HG02840 (cell line): ENCODE data around the gene ZNF485.
"Not testable (repeated sequence)": the region's sequence is repeated elsewhere in the genome, so short reads cannot be mapped to it uniquely, and the experiment has no call there.

ENCODE experiments used
- ATAC-seq: cut with Tn5 transposase; IDR thresholded peaks from one replicate; pipeline ENCODE4 v1.9.1; 2021; ENCODE audit warnings: mild to moderate bottlenecking, moderate library complexity, moderate number of reproducible peaks; ENCODE audit not compliant: unreplicated experiment, low FRiP score

The ZNF485 gene

DNA sequence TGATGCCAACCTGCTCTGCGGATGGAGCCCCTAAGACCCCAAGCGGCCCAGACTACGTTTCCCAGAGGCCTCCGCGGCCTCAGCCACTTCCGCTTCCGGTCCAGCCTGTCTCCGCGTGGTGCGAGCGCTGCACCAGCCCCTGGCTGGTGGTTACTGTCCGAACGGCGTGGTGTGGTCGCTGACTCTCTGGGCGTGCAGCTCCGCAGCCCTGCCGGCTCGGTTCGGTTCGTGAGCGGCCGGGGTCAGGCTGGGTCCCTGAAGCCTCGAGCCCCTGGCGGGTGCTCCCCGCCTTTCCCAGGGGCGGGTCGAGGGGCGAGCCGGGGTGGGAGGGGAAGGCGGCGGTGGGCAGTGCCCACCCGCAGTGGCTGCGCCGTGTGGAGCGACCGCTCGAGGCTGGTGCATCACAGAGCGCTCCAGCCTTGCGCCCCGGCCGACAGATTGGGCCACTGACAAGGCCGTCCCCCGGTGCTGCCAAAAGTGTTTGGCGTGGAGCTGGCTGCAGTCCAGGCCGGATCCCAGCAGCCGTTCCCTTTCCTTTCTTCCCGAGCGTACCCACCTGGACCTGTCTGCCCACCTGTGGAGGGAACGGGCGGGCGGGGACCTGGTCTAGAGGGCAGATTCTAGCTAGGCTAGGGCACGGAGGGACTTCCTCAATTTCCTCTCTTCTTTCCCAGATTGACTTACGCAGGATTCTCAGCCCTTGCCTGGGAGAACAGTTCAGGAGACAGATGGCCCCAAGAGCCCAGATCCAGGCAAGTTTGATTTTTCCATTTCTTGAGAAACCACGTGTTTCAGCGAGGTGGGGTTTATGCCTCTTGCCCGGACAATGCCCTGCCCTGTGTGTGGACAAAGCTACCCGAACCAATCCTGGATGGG, at the start of gene ZNF485:
TSS of gene ZNF485 (plus strand) at position 116 of the 876 bp plus-strand sequence. CDS start at position 729, 613 bp downstream.
- peak; percentile 95 for ATAC-seq

- ATAC-seq = no peak
Observed at GRCh38 chr10:43557214-43557613, 49.0 kb upstream of the ZNF485 start.

- no peak for ATAC-seq
Observed at GRCh38 chr10:43569681-43570080, 36.6 kb upstream of the ZNF485 start.

GRCh38 chr10:43570971-43571370, 35.3 kb upstream of the ZNF485 start:
- ATAC-seq = no peak

DNA sequence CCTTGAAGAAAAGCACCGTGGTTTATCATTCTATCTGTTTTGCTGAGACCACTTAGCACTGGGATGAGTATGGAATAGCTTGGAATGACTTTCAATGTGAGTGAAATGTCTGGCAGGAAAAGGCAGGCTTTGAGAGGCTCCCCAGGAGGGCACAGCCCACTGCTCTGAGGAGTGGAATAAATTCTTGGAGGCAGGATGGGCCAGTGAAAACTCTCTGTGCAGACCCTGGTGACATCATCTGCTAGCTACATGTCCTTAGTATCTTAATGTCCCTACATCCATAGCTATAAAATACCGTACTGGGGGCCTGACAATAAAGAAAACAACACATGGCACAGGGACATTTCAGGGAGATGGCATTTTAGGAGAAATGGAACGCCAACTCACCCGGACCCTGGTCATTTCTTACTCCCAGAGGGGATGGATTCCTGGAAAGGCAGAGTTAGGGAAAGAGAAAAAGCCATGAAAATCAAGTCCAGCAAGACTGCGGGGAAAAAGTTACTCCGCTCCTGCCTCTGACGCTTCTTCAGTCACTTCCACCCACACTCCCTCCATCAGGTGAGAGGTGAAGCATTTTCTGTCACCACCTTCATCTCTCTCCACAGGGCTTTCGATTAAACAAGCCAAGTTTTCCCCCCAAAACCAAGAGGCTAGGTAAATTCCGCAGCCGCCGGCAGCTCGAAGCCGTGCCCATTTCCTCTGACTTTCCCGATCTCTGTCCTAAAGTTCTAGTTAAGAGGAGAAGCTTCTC, 32.8 kb upstream of the ZNF485 start:
- no peak for ATAC-seq

- ATAC-seq = peak; percentile 91
Observed at GRCh38 chr10:43574001-43574892, 32.0 kb upstream of the ZNF485 start, which contains the start of gene ZNF239. Gene ZNF239, minus strand, starts transcription at chr10:43574616. Its CDS starts 16,537 bp downstream, at chr10:43558079.

DNA sequence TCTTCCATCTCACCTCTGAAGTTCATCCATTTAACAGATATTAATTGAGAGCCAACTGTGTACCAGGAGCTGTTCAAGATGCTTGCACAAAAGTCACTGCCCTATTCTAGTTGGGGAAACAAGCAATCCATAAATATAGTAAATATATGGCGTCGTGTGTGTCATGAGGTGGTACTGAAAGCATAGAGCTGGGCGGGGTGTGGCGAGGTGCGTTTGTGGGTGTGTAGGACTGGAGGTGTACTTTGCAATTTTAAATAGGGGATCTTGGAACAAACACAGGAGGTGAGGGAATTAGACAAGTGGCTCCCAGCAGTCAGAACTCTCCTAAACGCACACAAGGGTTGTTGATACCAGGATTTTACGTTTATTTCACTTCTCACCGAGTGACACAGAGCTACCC, 31.3 kb upstream of the ZNF485 start:
- no peak for ATAC-seq

GRCh38 chr10:43576062-43576461, 30.2 kb upstream of the ZNF485 start:
- no peak for ATAC-seq

DNA sequence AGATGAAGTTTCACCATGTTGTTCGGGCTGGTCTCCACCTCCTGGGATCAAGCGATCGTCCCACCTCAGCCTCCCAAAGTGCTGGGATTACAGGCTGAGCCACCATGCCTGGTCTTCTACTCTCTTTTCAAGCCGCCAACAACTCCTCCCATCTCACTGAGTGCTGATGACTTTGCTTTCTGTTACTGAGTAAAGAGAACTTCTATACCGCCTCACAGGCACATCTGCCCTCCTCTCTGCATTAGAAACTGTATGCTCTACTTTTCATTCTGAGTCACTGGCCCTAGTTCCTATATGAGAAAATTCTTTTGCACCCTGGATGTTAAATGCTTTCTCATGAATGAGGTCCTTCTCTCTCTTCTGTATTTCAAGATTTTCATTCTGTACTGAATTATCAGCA, 29.7 kb upstream of the ZNF485 start:
- ATAC-seq = no peak

- ATAC-seq = no peak
Observed at GRCh38 chr10:43584051-43584450, 22.2 kb upstream of the ZNF485 start.

- no peak for ATAC-seq
Observed at GRCh38 chr10:43585046-43585445, 21.2 kb upstream of the ZNF485 start.

DNA sequence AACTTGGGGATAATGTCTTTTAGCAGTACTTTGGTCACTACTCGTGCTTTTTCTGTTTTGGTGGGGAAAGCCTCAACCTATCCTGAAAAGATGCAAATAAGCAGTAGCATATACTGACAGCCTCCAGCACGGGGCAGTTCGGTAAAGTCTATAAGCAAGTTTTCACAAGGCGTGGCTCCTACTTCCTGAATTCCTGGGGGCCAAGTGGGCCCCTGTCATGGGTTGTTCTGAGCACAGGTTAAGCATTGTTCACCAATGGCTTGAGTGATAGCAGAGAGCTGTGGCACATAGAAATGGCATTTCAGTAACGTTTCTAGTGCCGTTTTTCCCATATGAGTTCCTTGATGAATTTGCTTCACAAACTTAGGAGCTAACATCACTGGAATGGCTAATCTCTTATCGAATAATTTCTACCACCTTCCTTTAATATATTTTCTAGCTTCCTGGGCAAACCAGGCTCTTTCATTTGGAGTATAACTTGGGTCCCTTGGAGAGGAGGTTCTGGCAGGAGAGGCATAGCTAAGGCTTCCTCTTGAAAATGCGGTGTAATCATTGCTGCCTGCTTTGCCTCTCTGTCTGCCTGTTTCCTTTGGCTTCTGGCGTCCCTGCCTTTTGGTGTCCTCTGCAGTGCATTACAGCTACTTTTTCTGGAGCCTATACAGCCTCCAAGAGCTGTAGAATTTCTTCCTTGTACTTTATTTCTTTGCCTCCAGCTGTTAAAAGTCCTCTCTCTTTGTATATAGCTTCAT, 20.1 kb upstream of the ZNF485 start:
- no peak for ATAC-seq

GRCh38 chr10:43586730-43587115, 19.5 kb upstream of the ZNF485 start:
- not testable (repeated sequence) for ATAC-seq

DNA sequence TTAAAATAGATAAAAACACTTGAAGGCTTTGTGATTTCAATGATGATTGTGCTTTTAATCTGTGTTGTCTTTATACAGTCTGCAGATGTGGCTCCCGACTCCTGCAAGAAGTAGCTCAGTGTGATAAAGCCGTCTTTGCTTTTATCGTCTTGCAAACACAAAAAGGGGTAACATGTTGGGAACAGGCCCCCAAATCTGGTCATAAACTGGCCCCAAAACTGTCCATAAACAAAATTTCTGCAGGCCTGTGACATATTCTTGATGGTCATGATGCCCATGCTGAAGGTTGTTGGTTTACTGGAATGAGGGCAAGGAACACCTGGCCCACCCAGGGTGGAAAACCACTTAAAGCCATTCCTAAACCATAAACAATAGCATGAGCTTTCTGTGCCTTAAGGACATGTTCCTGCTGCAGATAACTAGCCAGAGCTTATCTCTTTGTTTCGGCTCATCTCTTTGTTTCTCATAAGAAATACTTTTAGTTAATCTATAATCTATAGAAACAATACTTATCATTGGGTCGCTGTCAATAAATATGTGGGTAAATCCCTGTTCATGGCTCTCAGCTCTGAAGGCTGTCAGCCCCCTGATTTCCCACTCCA, 14.8 kb upstream of the ZNF485 start:
- ATAC-seq = no peak

DNA sequence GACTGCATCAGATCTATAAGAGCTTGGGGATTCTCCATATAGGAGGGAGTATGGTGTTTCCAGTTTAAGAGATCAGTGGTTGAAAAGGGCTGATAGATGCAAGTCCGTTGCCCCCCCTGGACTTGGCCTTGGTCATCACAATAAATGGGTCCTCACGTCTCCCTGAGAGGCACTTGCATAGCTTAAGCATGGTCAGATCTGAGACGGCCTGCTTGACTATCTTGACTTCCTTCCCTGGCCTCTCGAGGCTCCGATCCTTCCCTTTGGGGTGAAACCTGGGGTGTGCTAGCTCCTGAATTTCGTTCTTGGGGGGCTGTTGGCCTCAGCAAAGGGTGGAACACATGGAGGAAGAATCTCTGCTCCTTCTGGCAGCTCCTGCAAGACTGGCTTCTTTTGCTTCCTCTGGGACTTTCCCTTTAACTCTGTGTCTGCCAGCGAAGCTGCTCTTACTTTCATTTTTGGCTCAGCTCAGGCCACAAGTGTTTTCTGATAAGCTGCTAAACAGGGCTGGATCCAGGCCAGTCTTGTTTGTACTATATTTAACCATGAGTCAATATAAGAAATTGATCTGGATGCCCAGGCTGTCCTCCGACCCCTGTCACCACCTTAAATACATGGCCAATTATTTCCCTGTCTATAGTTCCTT, 11.2 kb upstream of the ZNF485 start:
- peak; percentile 97 for ATAC-seq

- ATAC-seq = no peak
Observed at GRCh38 chr10:43595739-43596298, 10.4 kb upstream of the ZNF485 start.

DNA sequence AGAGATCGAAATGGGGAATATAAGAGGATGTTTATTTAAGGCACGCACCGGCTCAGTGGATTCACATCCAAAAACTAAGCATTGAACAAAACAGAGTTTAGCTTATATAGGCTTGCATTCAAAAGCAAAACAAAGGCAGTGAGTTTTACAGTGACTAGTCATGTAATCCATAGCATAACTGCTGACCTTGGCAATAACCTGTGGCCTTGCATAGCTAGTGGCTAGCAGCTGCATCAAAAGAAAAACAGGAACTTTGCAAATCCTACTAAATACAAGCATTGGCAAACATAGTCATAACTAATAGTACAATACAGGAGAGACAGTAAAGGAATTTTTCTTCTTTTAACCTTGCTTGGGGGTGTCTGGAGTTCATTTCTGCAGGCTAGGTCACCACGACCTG, 9.7 kb upstream of the ZNF485 start:
- ATAC-seq = no peak

DNA sequence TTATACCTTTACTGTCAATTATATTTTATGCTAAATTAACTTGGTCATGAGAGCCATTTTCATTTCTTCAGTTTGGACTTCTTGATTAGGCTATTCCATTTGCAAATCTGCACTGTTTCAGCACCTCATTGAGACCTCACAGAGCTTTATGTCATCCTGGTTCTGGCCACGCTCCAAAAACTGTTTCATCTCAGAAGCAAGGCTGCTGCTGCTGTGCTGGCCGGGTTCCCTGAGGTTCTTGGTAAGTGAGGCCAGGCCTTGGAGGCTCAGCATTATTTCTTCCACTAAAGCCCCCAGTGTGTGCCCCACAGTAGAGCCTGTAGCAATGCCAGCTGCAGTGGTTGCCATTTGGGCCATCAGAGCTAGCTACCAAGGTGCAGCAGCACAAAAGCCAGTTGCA, 7.8 kb upstream of the ZNF485 start:
- no peak for ATAC-seq

DNA sequence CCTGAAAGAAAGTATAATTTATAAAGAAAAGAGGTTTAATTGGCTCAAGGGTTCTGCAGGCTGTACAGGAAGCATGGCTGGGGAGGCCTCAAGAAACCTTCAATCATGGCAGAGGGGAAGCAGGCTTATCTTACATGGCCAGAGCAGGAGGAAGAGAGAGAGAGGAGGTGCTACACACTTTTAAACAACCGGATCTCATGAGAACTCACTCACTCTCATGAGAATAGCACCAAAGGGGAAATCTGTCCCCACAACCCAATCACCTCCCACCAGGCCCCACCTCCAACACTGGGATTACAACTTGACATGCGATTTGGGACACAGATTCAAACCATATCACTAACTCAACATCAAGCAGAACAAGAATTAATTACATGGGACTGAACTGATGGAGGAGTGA, 6.9 kb upstream of the ZNF485 start:
- ATAC-seq = no peak
